T1000 (cell line): ENCODE measurements around the gene ASPDH.
"Not testable (repeated sequence)": the region's sequence is repeated elsewhere in the genome, so short reads cannot be mapped to it uniquely, and the experiment has no call there.

Source experiments
- DNase-seq: peaks from one replicate; lab custom pipeline; 2025; ENCODE audit warnings: mixed read lengths; lab: John Stamatoyannopoulos, UW

Gene ASPDH

GRCh38 chr19:50478901-50479715, 34.6 kb downstream of the ASPDH start:
- no peak for DNase-seq

GRCh38 chr19:50477751-50478515, 35.8 kb downstream of the ASPDH start:
- no peak for DNase-seq

- DNase-seq, result no peak
These were observed 36.8 kb downstream of the ASPDH start for GRCh38 chr19:50476907-50477238.

- peak; percentile 91 for DNase-seq
These were observed 37.3 kb downstream of the ASPDH start, which contains the start of the genes EMC10 and GARIN5A for GRCh38 chr19:50476224-50476906. EMC10 (plus strand) TSS chr19:50476507; CDS start chr19:50476545, 38 bp downstream. GARIN5A (minus strand) TSS chr19:50476848; CDS start chr19:50476388, 460 bp downstream.

- DNase-seq, result no peak
These were observed 37.9 kb downstream of the ASPDH start for GRCh38 chr19:50475736-50476223.

- no peak for DNase-seq
These were observed 38.6 kb downstream of the ASPDH start for GRCh38 chr19:50475101-50475568.

GRCh38 chr19:50473336-50473735, 40.4 kb downstream of the ASPDH start:
- DNase-seq, result not testable (repeated sequence)

GRCh38 chr19:50468818-50469217, 44.9 kb downstream of the ASPDH start:
- no peak for DNase-seq

- DNase-seq, result no peak
These were observed 46.1 kb downstream of the ASPDH start for GRCh38 chr19:50467566-50467965.

GRCh38 chr19:50466706-50467039, 47.0 kb downstream of the ASPDH start:
- no peak for DNase-seq

GRCh38 chr19:50465986-50466705, 47.6 kb downstream of the ASPDH start:
- DNase-seq, result no peak

GRCh38 chr19:50465000-50465399, 48.7 kb downstream of the ASPDH start:
- no peak for DNase-seq

- no peak for DNase-seq
These were observed 49.4 kb downstream of the ASPDH start for GRCh38 chr19:50464348-50464747.

GRCh38 chr19:50462970-50463369, 50.7 kb downstream of the ASPDH start:
- DNase-seq, result no peak
